ENCODE results near the gene DMAC2. TPM values are rescaled to one million over a fixed set of nuclear protein-coding genes. Genes with fewer than 3 reads are reported as not detected.

DMAC2 gene
- total and polyA plus RNA-seq, 2 donors (not counting 3 experiments of a cell fraction or from before 2014, with no cell fraction given): 65.4 to 137 TPM

GRCh38 chr19:41478171-41478570 lies 38.5 kb upstream of the DMAC2 start:
- peaks cover 37% of the 10 kb centered on the region for H3K4me1 ChIP-seq (ENCODE audit: control insufficient read depth, extremely low read depth, insufficient read depth, low read length)
- intact Hi-C loops (cut with micrococcal nuclease) (no loop called here), dilution Hi-C loops (cut with MboI; ENCODE audit: extremely low pct_ligation_motif_present, low sequenced_read_pairs) (no loop called here)
- POLR2A ChIA-PET: interaction anchor here (2.6 kb wide), 1 partner anchor 53 kb away, joined by 38 read pairs; no protein-coding TSS in a partner anchor
- no peak overlapping the region for H2AFZ ChIP-seq (ENCODE audit: low read depth, low read length)
- no peaks in the 10 kb centered on the region for H3K9me1 ChIP-seq (replicated peaks; ENCODE audit: control insufficient read depth, extremely low read depth, insufficient read depth, low read length)
- no peaks in the 10 kb centered on the region for H3K27me3 ChIP-seq (ENCODE audit: control insufficient read depth in 2 of 2, insufficient read depth in 2 of 2, low read length in 2 of 2)
- peak overlapping the region; percentile 99 for H3K9ac ChIP-seq (replicated peaks; ENCODE audit: extremely low read depth, insufficient read depth, low read length)
- no peak for FAIRE-seq
- no peaks in the 10 kb centered on the region for H4K20me1 ChIP-seq (replicated peaks; ENCODE audit: control insufficient read depth, extremely low read depth, insufficient read depth, low read length)
- H3K9me3 ChIP-seq (replicated peaks; ENCODE audit: control insufficient read depth, insufficient read depth, low read length): no peaks in the 10 kb centered on the region
- H3K27ac ChIP-seq (ENCODE audit: insufficient read depth, low read depth, low read length): peak overlapping the region; percentile 97
- peak overlapping the region; percentile 56 to 98 (median 83) for H3K4me3 ChIP-seq (replicated peaks in 1 of 3; ENCODE audit: insufficient read depth in 1 of 3, low read depth in 1 of 3, low read length in 3 of 3)
- H3K79me2 ChIP-seq (ENCODE audit: control insufficient read depth, insufficient read depth, low read length): peaks cover 40% of the 10 kb centered on the region
- H3K4me2 ChIP-seq (ENCODE audit: insufficient read depth, low read length): peak overlapping the region; percentile 98
- peak; percentile 39 for DNase-seq (ENCODE audit: low read depth, low spot score)
- no TSS peak for BruUV-seq (replicated peaks)
- no peak for TF ChIP-seq POLR2AphosphoS5 (IDR thresholded peaks at IDR 0.05; ENCODE audit: insufficient read depth, low read depth, low read length)
- TF ChIP-seq MAX (IDR thresholded peaks at IDR 0.05; ENCODE audit: insufficient read depth, insufficient read length): no peak
- TF ChIP-seq EZH2 (IDR thresholded peaks at IDR 0.05; ENCODE audit: borderline replicate concordance, low read depth, low read length, severe bottlenecking): no peak
- TF ChIP-seq POLR2A (IDR thresholded peaks at IDR 0.05; ENCODE audit: low read depth, low read length): no peak
- no peak for TF ChIP-seq MYC (IDR thresholded peaks at IDR 0.05; ENCODE audit: low read depth, low read length)
- TF ChIP-seq JUN (IDR thresholded peaks at IDR 0.05; ENCODE audit: borderline replicate concordance, insufficient read depth, insufficient read length, low read depth): no peak
- no peak for TF ChIP-seq GATA2 (IDR thresholded peaks at IDR 0.05; ENCODE audit: insufficient read depth, insufficient read length, low read depth, low read length)
- TF ChIP-seq FOS (IDR thresholded peaks at IDR 0.05; ENCODE audit: borderline replicate concordance, insufficient read depth, low read length): no peak
- TF ChIP-seq, protein P1, sequence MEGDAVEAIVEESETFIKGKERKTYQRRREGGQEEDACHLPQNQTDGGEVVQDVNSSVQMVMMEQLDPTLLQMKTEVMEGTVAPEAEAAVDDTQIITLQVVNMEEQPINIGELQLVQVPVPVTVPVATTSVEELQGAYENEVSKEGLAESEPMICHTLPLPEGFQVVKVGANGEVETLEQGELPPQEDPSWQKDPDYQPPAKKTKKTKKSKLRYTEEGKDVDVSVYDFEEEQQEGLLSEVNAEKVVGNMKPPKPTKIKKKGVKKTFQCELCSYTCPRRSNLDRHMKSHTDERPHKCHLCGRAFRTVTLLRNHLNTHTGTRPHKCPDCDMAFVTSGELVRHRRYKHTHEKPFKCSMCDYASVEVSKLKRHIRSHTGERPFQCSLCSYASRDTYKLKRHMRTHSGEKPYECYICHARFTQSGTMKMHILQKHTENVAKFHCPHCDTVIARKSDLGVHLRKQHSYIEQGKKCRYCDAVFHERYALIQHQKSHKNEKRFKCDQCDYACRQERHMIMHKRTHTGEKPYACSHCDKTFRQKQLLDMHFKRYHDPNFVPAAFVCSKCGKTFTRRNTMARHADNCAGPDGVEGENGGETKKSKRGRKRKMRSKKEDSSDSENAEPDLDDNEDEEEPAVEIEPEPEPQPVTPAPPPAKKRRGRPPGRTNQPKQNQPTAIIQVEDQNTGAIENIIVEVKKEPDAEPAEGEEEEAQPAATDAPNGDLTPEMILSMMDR (IDR thresholded peaks at IDR 0.05; ENCODE audit: extremely low read depth in 1 of 2, insufficient read depth in 1 of 2, low read depth in 1 of 2, low read length in 2 of 2): no peak
- CTCF ChIA-PET: interaction anchor here (0.8 to 4.8 kb wide), 8 partner anchors 22 to 92 kb away, joined by 3 to 42 read pairs (median 6); no protein-coding TSS in a partner anchor
- H3K36me3 ChIP-seq (ENCODE audit: control insufficient read depth in 2 of 2, extremely low read depth in 1 of 2, insufficient read depth in 2 of 2, low read length in 2 of 2): no peaks in the 10 kb centered on the region

Data from endothelial cell of umbilical vein (primary cell).